ENCODE data around the gene HOXD4. TPM values are rescaled to one million over a fixed set of nuclear protein-coding genes. Genes with fewer than 3 reads are reported as not detected.

HOXD4 gene
- total and polyA plus RNA-seq, 8 donors = 0.17 to 0.99 (median 0.68) TPM

GRCh38 chr2:176175709-176176607 is 24.6 kb downstream of the HOXD4 start:
- peaks cover 80 to 100% of the 10 kb centered on the region in 2 donors for H3K27me3 ChIP-seq
- no peaks in the 10 kb centered on the region for H3K9me3 ChIP-seq
- intact Hi-C loops (cut with DNase I) = no loop called here
- TF ChIP-seq, protein P1, sequence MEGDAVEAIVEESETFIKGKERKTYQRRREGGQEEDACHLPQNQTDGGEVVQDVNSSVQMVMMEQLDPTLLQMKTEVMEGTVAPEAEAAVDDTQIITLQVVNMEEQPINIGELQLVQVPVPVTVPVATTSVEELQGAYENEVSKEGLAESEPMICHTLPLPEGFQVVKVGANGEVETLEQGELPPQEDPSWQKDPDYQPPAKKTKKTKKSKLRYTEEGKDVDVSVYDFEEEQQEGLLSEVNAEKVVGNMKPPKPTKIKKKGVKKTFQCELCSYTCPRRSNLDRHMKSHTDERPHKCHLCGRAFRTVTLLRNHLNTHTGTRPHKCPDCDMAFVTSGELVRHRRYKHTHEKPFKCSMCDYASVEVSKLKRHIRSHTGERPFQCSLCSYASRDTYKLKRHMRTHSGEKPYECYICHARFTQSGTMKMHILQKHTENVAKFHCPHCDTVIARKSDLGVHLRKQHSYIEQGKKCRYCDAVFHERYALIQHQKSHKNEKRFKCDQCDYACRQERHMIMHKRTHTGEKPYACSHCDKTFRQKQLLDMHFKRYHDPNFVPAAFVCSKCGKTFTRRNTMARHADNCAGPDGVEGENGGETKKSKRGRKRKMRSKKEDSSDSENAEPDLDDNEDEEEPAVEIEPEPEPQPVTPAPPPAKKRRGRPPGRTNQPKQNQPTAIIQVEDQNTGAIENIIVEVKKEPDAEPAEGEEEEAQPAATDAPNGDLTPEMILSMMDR (IDR thresholded peaks at IDR 0.05) = no peak
- no peaks in the 10 kb centered on the region for H3K36me3 ChIP-seq
- no peak overlapping the region for H3K4me3 ChIP-seq
- DNase-seq (no peak), ATAC-seq (no peak)
- peaks cover 0 to 9% of the 10 kb centered on the region in 2 donors for H3K4me1 ChIP-seq
- no peak overlapping the region for H3K27ac ChIP-seq

GRCh38 chr2:176177580-176178037 is 26.3 kb downstream of the HOXD4 start:
- Histone ChIP-seq H3K4me3 (no peak overlapping the region), H3K36me3 (no peaks in the 10 kb centered on the region), H3K27me3 (peaks cover 63 to 100% of the 10 kb centered on the region in 2 donors), H3K27ac (no peak overlapping the region), H3K4me1 (peaks cover 0 to 9% of the 10 kb centered on the region in 2 donors), H3K9me3 (no peaks in the 10 kb centered on the region)
- intact Hi-C loops (cut with DNase I) = no loop called here
- DNase-seq (no peak), ATAC-seq (no peak)
- TF ChIP-seq, protein P1 (IDR thresholded peaks at IDR 0.05) = no peak

DNA sequence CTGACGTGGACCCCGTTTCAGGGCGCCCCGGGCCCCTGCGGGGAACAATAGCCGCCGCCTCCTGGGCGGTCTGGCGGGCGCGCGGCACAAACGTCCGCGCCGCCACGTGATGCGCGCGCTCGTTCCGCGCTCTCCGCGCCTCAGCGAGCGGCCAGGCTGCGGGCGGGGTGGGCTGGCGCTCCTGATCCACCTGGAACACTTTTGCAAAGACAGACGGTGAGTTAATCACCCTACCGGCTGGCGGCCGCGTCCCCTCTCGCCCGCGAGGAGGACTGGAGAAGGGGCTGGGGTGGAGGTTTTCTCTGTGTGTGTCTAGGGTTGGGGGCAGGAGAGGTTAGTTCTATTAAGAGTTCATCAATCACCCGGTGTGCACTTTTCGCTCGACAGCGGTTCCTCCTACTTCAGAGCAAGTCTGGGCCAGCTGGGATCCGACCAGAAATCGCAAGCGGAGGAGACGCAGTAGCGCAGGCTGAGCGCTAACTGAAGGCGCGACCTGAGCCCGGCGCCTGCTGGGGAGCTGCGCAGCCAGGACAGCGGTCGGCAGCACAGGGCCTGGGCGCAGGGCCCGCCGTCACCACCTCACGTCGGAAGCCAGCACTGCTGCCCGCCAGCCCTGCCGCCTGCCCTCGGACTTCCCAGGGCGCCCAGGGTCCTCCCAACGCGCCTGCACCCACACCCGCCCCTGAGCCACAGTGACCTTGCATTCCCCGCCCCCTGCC is 26.8 kb downstream of the HOXD4 start:
- H3K27ac ChIP-seq = no peak overlapping the region
- peak; percentile 47 for ATAC-seq
- H3K36me3 ChIP-seq = no peaks in the 10 kb centered on the region
- TF ChIP-seq, protein P1 (IDR thresholded peaks at IDR 0.05) = no peak
- H3K4me1 ChIP-seq = peaks cover 0 to 9% of the 10 kb centered on the region in 2 donors
- H3K27me3 ChIP-seq = peaks cover 58 to 100% of the 10 kb centered on the region in 2 donors
- H3K9me3 ChIP-seq = no peaks in the 10 kb centered on the region
- H3K4me3 ChIP-seq = peak overlapping the region in 1 of 2 donors; percentile 17
- intact Hi-C loops (cut with DNase I) = no loop called here
- DNase-seq = no peak

DNA sequence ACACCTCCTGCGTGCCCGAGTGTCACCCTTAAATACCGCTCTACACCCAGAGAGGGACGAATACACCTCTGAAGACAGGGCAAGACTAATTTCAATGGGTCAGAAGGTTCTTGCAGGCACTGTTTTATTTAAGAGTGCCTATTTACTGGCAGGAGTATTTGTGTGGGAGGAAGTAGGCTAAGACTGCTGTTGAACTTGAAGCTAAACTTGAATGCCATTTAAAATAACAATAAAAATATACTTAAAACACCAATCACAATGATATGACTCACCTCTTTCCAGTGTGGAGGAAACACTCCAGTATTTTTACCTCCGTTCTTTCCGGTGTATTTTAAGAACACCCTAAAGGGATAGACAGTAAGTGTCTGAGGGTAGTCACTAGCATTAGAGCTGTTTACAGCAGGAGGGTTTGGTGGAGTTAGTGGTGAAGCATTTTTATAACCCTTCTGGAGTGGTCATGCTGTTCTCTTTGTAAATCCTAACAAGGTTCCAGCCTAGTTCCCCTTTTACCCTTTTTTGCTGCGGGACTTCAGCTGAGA is 27.5 kb downstream of the HOXD4 start:
- peak; percentile 87 for ATAC-seq

More for the DNA sequence above, 27.5 kb downstream of the HOXD4 start:
- no peaks in the 10 kb centered on the region for H3K9me3 ChIP-seq
- peak overlapping the region in 1 of 2 donors; percentile 17 for H3K4me3 ChIP-seq
- H3K27me3 ChIP-seq = peaks cover 51 to 100% of the 10 kb centered on the region in 2 donors
- no peak overlapping the region for H3K27ac ChIP-seq
- intact Hi-C loops (cut with DNase I) = no loop called here
- H3K36me3 ChIP-seq = no peaks in the 10 kb centered on the region
- H3K4me1 ChIP-seq = peaks cover 0 to 9% of the 10 kb centered on the region in 2 donors
- TF ChIP-seq, protein P1 (IDR thresholded peaks at IDR 0.05) = no peak
- no peak for DNase-seq
